IMR-90 (cell line): ENCODE measurements around the gene ZDHHC8. TPM values are rescaled to one million over a fixed set of nuclear protein-coding genes. Genes with fewer than 3 reads are reported as not detected.

Experiments used
- ATAC-seq: fragments of 200-7000 bp; cut with Tn5 transposase; 2 replicates; pipeline ENCODE4 v1.9.1; 2020; ENCODE audit warnings: low read depth, mild to moderate bottlenecking, moderate library complexity
- BruUV-seq: library from RNA; stranded (reverse); fragments of 400-500 nt; replicated peaks from 2 replicates; lab custom pipeline; 2021; lab: Mats Ljungman, UMichigan
- CTCF ChIA-PET: fragments of 300-600 bp; formaldehyde crosslinking; extraction: SDS; loops from one replicate; lab custom pipeline; 2021; ENCODE audit warnings: antibody characterized with exemption; lab: Yijun Ruan, JAX
- POLR2A ChIA-PET: fragments of 300-600 bp; sonication (Branson Sonifier 250); formaldehyde crosslinking; loops from one replicate; lab custom pipeline; 2022; ENCODE audit warnings: antibody characterized with exemption; ENCODE audit not compliant: unreplicated experiment; lab: Charles Lee
- DNase-seq: peaks from one replicate; pipeline ENCODE4 v3.0.0; 2013
- H2AFZ ChIP-seq: replicated peaks from 2 replicates; pipeline ENCODE3; 2013; ENCODE audit warnings: low read length, mild to moderate bottlenecking; ENCODE audit not compliant: poor library complexity
- H2AK5ac ChIP-seq: 2 replicates; pipeline ENCODE4 v1.6.1; 2013; ENCODE audit warnings: low read depth, low read length, inconsistent platforms
- H2AK9ac ChIP-seq: replicated peaks from 2 replicates; pipeline ENCODE3; 2013; ENCODE audit warnings: mild to moderate bottlenecking, low read depth, low read length, moderate library complexity; ENCODE audit not compliant: poor library complexity
- H2BK120ac ChIP-seq: 2 replicates; pipeline ENCODE4 v1.6.1; 2013; ENCODE audit warnings: low read depth, low read length, inconsistent platforms
- H2BK15ac ChIP-seq: 3 replicates; pipeline ENCODE4 v1.6.1; 2013; ENCODE audit warnings: low read depth, low read length, inconsistent platforms
- H2BK20ac ChIP-seq: 2 replicates; pipeline ENCODE4 v1.6.1; 2013; ENCODE audit warnings: low read depth, mild to moderate bottlenecking, inconsistent platforms, low read length, moderate library complexity
- H2BK5ac ChIP-seq: 2 replicates; pipeline ENCODE4 v1.6.1; 2013; ENCODE audit warnings: mild to moderate bottlenecking, low read depth, low read length, inconsistent platforms; ENCODE audit not compliant: poor library complexity, severe bottlenecking
- H3K14ac ChIP-seq: replicated peaks from 2 replicates; pipeline ENCODE4 v1.6.1; 2013; ENCODE audit warnings: low read depth, low read length, inconsistent platforms
- H3K18ac ChIP-seq: 2 replicates; pipeline ENCODE4 v1.6.1; 2013; ENCODE audit warnings: low read depth, low read length, control low read depth
- H3K23ac ChIP-seq: 2 replicates; pipeline ENCODE4 v1.6.1; 2013; ENCODE audit warnings: low read depth, low read length, inconsistent platforms
- H3K27ac ChIP-seq: 2 replicates; pipeline ENCODE4 v1.5.1; 2013; ENCODE audit warnings: mild to moderate bottlenecking, control low read depth, low read length; ENCODE audit not compliant: insufficient read depth
- H3K27me3 ChIP-seq: 2 replicates; pipeline ENCODE4 v1.6.1; 2013; ENCODE audit warnings: low read length; ENCODE audit not compliant: control insufficient read depth, insufficient read depth
- H3K36me3 ChIP-seq: 2 replicates; pipeline ENCODE4 v1.6.1; 2013; ENCODE audit warnings: low read length, mixed read lengths; ENCODE audit not compliant: control insufficient read depth, insufficient read depth
- H3K4ac ChIP-seq: 2 replicates; pipeline ENCODE4 v1.6.1; 2013; ENCODE audit warnings: low read depth, low read length, inconsistent platforms
- H3K4me1 ChIP-seq: 2 replicates; pipeline ENCODE4 v1.6.1; 2013; ENCODE audit warnings: low read length, mixed read lengths; ENCODE audit not compliant: control insufficient read depth, insufficient read depth
- H3K4me2 ChIP-seq: 2 replicates; pipeline ENCODE4 v1.6.1; 2013; ENCODE audit warnings: low read depth, mild to moderate bottlenecking, control low read depth, low read length, moderate library complexity
- H3K4me3 ChIP-seq: 2 replicates; pipeline ENCODE4 v1.5.1; 2013; ENCODE audit warnings: low read depth, mild to moderate bottlenecking, control low read depth, low read length, moderate library complexity; ENCODE audit not compliant: insufficient read depth
- H3K56ac ChIP-seq: 2 replicates; pipeline ENCODE4 v1.6.1; 2013; ENCODE audit warnings: low read length, inconsistent platforms; ENCODE audit not compliant: insufficient read depth; ENCODE audit errors: extremely low read depth
- H3K79me1 ChIP-seq, 2 experiments: 2 replicates each; pipeline ENCODE4 v1.6.1; 2013; ENCODE audit warnings: low read length in 2 of 2, inconsistent platforms in 1 of 2, low read depth in 1 of 2
- H3K9ac ChIP-seq: 2 replicates; pipeline ENCODE4 v1.6.1; 2013; ENCODE audit warnings: low read depth, low read length, control low read depth
- H3K9me1 ChIP-seq: 2 replicates; pipeline ENCODE4 v1.6.1; 2013; ENCODE audit warnings: low read length, inconsistent platforms; ENCODE audit not compliant: insufficient read depth
- H3K9me3 ChIP-seq: 2 replicates; pipeline ENCODE4 v1.6.1; 2013; ENCODE audit warnings: low read length; ENCODE audit not compliant: control insufficient read depth, insufficient read depth
- H4K20me1 ChIP-seq: 2 replicates; pipeline ENCODE4 v1.6.1; 2013; ENCODE audit warnings: low read length, inconsistent platforms; ENCODE audit not compliant: insufficient read depth
- H4K5ac ChIP-seq: 2 replicates; pipeline ENCODE4 v1.6.1; 2013; ENCODE audit warnings: mild to moderate bottlenecking, low read depth, low read length, control low read depth
- H4K8ac ChIP-seq, 2 experiments: 2 replicates each; pipeline ENCODE4 v1.6.1; 2013; ENCODE audit warnings: low read depth in 2 of 2, low read length in 2 of 2, control low read depth in 1 of 2, inconsistent platforms in 1 of 2
- H4K91ac ChIP-seq: 2 replicates; pipeline ENCODE4 v1.6.1; 2013; ENCODE audit warnings: low read depth, low read length, inconsistent platforms; ENCODE audit not compliant: insufficient read depth
- BHLHE40 ChIP-seq: fragments of 150-350 bp; IDR thresholded peaks from 2 replicates; pipeline ENCODE4 v1.6.1; 2016; ENCODE audit warnings: mild to moderate bottlenecking, low read depth, low read length
- CEBPB ChIP-seq: IDR thresholded peaks from 2 replicates; pipeline ENCODE4 v1.6.1; 2012; ENCODE audit warnings: low read depth, low read length, improper control_type of control experiment
- MXI1 ChIP-seq: IDR thresholded peaks from 2 replicates; pipeline ENCODE4 v1.6.1; 2012; ENCODE audit warnings: low read depth, mild to moderate bottlenecking, low read length, moderate library complexity, borderline replicate concordance
- NFE2L2 ChIP-seq: fragments of 150-350 bp; IDR thresholded peaks from 2 replicates; pipeline ENCODE4 v1.6.1; 2016; ENCODE audit warnings: low read depth, mild to moderate bottlenecking, low read length
- POLR2A ChIP-seq: IDR thresholded peaks from 2 replicates; pipeline ENCODE4 v1.6.1; 2012; ENCODE audit warnings: mild to moderate bottlenecking, low read depth, low read length
- RCOR1 ChIP-seq: IDR thresholded peaks from 2 replicates; pipeline ENCODE4 v1.6.1; 2012; ENCODE audit warnings: mild to moderate bottlenecking, low read length, improper control_type of control experiment; ENCODE audit not compliant: insufficient replicate concordance
- RFX5 ChIP-seq: IDR thresholded peaks from 2 replicates; pipeline ENCODE4 v1.8.0; 2012; ENCODE audit warnings: low read depth, mild to moderate bottlenecking, low read length, moderate library complexity
- SMC3 ChIP-seq: fragments of 150-350 bp; IDR thresholded peaks from 2 replicates; pipeline ENCODE4 v1.6.1; 2016; ENCODE audit warnings: low read depth, mild to moderate bottlenecking, antibody characterized with exemption, low read length, moderate library complexity
- USF2 ChIP-seq: fragments of 150-350 bp; IDR thresholded peaks from 2 replicates; pipeline ENCODE4 v1.6.1; 2017; ENCODE audit warnings: mild to moderate bottlenecking, antibody characterized with exemption, low read length, low read depth
- WGBS, 2 experiments: methylation state at CpG; one replicate each; pipeline versions ENCODE4 v1.1.5 to v1.1.7; 2013; ENCODE audit warnings: missing lambda C conversion rate in 2 of 2; ENCODE audit not compliant: insufficient read length in 1 of 2; ENCODE audit errors: extremely low coverage in 2 of 2; 5-methylcytosine and 5-hydroxymethylcytosine counted together
- dilution Hi-C: fragments of 300-500 bp; cut with HindIII; formaldehyde crosslinking; loops from one replicate; pipeline ENCODE4 v1.14.3; 2018; ENCODE audit warnings: low sequenced_read_pairs; ENCODE audit not compliant: unreplicated experiment
- in situ Hi-C: fragments of 300-500 bp; cut with MboI; formaldehyde crosslinking; loops from 3 replicates; pipeline ENCODE4 v1.14.3; 2019; ENCODE audit warnings: low sequenced_read_pairs, inconsistent platforms, mixed read lengths
- intact Hi-C: fragments of 100-400 bp; cut with micrococcal nuclease; formaldehyde crosslinking; loops from 2 replicates; pipeline ENCODE4 v1.10.0; 2022
- polyA plus RNA-seq, 3 experiments: library from polyadenylated mRNA; depleted of rRNA; stranded (reverse); fragments of >200 nt; gene quantifications; 2 replicates each; pipeline ENCODE4 v1.2.3, GENCODE V29; 2012; ENCODE audit warnings: low replicate concordance in 1 of 3
- total RNA-seq: library from RNA; depleted of rRNA; stranded (reverse); fragments of >200 nt; gene quantifications from 2 replicates; pipeline ENCODE4 v1.2.3, GENCODE V29; 2012
- TF ChIP-seq, protein P1 (sequence below): conservative IDR thresholded peaks from 2 replicates; pipeline ENCODE4 v1.5.1; 2012; ENCODE audit warnings: mild to moderate bottlenecking, low read depth, low read length, improper control_type of control experiment

The ZDHHC8 gene
- total and polyA plus RNA-seq, 2 of the 4 experiments (the other 2 are of a cell fraction) = 2.5 to 72.6 TPM

DNA sequence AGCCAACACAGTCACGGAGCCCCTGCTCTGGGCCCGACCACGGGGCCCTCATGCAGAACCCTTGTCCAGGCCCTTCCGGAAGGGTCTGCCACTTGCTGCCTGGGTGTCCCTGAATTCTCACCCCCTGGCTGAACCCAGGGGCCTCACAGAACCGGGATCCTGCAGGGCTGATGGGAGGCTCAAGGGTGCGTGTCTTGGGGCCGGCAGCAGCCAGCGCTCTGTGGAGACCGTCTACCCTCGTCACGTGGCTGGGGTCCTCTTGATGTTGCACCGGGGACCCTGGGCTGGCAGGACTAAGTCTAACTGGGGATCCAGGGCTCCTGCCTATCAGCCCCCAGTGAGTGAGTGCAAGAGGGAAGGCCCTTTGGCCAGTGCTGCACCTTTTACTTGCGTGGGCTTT lies 38.6 kb downstream of the ZDHHC8 start:
- Histone ChIP-seq H2BK20ac (no peak overlapping the region), H3K9ac (no peak overlapping the region), H3K4me3 (no peak overlapping the region), H3K4ac (no peak overlapping the region), H3K23ac (no peak overlapping the region), H3K4me2 (no peak overlapping the region), H4K91ac (no peak overlapping the region), H3K9me3 (no peaks in the 10 kb centered on the region), H2BK120ac (no peak overlapping the region), H3K18ac (no peak overlapping the region), H4K5ac (no peak overlapping the region), H3K9me1 (no peaks in the 10 kb centered on the region), H3K36me3 (no peaks in the 10 kb centered on the region), H2AK5ac (no peak overlapping the region), H3K4me1 (no peaks in the 10 kb centered on the region), H3K56ac (no peak overlapping the region), H4K8ac (no peak overlapping the region), H4K20me1 (no peaks in the 10 kb centered on the region), H2BK5ac (no peak overlapping the region), H2BK15ac (no peak overlapping the region), H3K14ac (no peak overlapping the region), H3K27ac (no peak overlapping the region), H2AK9ac (no peak overlapping the region), H3K79me1 (no peaks in the 10 kb centered on the region), H2AFZ (no peak overlapping the region), H3K27me3 (peaks cover 28% of the 10 kb centered on the region)
- dilution Hi-C loops (no loop called here), in situ Hi-C loops (loop anchor here (5.0 kb wide), 1 partner anchor 107 kb away; no protein-coding TSS in a partner anchor), intact Hi-C loops (no loop called here)
- POLR2A ChIA-PET = no interaction called here
- ATAC-seq (no peak), DNase-seq (no peak)
- 69% methylated on average over 5 of the region's 13 CpGs; no CpG with 5 or more reads in 1 of the 2 experiments for WGBS, 2 experiments
- CTCF ChIA-PET = no interaction called here
- no peak for TF ChIP-seq NFE2L2
- TF ChIP-seq SMC3 = no peak
- no peak for TF ChIP-seq RFX5
- no peak for TF ChIP-seq USF2
- TF ChIP-seq MXI1 = no peak
- no peak for TF ChIP-seq RCOR1
- TF ChIP-seq, protein P1, sequence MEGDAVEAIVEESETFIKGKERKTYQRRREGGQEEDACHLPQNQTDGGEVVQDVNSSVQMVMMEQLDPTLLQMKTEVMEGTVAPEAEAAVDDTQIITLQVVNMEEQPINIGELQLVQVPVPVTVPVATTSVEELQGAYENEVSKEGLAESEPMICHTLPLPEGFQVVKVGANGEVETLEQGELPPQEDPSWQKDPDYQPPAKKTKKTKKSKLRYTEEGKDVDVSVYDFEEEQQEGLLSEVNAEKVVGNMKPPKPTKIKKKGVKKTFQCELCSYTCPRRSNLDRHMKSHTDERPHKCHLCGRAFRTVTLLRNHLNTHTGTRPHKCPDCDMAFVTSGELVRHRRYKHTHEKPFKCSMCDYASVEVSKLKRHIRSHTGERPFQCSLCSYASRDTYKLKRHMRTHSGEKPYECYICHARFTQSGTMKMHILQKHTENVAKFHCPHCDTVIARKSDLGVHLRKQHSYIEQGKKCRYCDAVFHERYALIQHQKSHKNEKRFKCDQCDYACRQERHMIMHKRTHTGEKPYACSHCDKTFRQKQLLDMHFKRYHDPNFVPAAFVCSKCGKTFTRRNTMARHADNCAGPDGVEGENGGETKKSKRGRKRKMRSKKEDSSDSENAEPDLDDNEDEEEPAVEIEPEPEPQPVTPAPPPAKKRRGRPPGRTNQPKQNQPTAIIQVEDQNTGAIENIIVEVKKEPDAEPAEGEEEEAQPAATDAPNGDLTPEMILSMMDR = no peak
- no peak for TF ChIP-seq POLR2A
- TF ChIP-seq CEBPB = no peak
- TF ChIP-seq BHLHE40 = no peak
- no TSS peak for BruUV-seq
